Amygdala (tissue), 56 donors: ENCODE measurements around the gene FKBP6.
"Not testable (repeated sequence)": the region's sequence is repeated elsewhere in the genome, so short reads cannot be mapped to it uniquely, and the experiment has no call there.

Experiments
- DNase-seq, 56 donors: peaks; one replicate each; lab custom pipeline; 2025; lab: John Stamatoyannopoulos, UW

Gene FKBP6

GRCh38 chr7:73387908-73388414, 60.0 kb downstream of the FKBP6 start:
- DNase-seq, result no peak

DNA sequence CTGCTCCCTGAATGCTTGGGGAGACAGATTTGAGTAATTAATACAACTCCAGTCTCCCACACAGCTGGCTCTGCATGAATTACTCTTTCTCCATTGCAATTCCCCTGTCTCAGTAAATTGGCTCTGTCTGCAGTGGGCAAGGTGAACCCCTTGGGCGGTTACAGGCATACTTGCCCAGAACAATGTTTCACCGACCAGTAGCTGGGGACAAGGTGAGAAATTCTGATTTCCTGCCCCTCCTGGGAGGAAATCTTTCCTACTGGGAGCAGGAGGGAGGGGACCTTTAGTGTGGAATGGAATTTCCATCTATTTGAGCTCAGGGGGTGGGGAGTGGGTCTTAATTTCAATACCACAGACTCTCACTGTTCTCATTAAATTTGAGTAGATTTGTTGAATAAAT, 63.4 kb downstream of the FKBP6 start:
- DNase-seq, result no peak

- no peak for DNase-seq
Measured at GRCh38 chr7:73394422-73394821, 66.5 kb downstream of the FKBP6 start.

DNA sequence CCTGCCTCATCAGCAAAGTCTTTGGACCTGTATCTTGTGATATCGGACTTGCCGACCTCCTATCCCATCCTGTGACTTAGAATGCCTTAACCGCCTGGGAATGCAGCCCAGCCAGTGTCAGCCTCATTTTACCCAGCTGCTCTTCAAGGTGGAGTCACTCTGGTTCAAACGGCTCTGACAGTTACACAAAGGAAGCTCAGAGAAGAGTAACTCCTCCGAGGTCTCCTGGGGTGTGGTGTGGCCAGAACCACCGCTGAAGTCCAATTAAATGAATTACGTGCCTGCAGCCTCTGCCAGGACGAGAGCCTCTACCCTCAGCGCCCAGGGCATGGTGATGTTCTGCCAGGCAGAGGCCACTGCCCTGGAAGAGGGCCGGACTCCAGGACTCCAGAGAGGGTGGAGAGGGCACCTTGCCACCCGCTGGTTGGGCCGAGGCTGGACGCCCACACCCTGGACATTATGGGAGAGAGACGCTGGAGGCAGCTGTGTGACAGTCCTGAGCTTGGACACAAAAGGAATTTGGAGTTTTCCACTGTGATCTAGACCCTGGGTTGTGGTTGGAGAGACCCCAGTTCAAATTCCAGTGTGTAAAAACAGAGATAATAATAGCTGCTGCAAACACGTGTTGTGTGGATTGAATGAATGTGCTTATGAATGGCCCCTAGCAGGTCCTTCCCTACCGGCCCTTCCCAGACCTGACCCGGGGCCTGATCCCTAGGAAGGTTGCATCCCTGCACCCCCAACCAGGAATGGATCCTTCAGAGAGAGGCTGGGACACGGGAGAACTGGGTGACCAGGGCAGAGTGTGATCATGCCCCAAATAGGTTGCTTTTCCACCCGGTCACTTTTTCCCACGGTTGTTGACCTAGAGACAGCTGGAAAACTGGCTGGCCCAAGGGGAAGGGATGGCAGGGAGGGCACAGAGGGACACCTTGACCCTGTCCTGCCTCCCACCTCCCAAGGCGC, 67.9 kb downstream of the FKBP6 start:
- peak in 18 of 56 donors; percentile 2 to 35 (median 14) for DNase-seq

DNA sequence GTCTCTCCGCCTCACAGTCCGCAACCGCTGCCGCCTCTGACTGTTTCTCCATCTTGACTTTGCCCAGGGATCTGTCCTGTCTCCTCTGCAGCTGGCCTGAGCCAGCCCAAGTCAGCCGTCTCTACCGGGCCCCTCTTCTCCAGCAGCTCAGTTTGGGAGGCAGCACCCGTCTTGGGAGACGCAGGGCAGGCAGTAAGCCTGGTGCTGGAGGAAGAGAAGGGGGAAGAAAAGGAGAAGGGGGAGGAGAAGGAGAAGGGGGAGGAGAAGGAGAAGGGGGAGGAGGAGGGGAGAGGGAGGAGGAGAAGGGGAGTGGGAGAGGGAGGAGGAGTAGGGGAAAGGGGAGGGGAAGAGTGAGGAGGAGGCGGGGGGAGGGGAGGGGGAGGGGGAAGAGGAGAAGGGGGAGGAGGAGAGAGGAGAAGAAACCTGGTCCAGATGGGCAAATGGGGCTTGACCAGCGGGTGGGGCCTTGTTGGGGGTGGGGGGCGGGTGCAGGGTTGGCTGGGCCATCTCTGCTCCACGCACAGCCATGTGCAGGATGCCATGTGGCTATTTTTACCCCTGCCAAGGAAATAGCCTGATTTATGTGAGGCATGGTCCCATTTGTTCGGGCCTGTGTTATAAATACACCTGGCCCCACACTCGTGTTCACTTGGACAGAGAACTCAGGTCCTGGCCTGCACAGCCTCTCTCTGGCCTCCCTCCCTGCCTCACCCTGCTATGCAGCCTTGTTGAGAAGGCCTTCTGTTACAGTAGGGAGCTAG, 69.7 kb downstream of the FKBP6 start:
- peak in 11 of 56 donors; percentile 4 to 45 (median 10) for DNase-seq

GRCh38 chr7:73399185-73400050, 71.5 kb downstream of the FKBP6 start:
- DNase-seq, result peak in 49 of 56 donors; percentile 10 to 81 (median 50)

DNA sequence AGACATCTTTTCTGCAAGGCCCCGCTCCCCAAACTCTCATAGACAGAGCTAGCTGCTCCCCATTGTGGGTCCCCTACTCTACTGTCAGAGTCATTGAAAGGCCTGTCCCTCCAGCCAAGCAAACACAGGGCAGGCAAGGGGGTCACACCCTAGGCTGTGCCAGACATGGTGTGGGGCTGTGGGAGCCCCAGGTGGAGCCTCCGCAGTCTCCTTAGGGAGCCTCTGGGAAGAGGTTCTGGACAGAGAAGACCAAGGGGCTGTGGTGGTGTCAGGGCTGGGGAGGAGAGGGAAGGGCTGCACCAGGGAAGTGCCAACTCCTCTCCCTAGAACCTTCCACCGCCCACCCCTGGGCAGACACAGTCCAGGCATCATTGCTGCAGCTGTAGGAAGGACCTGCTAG, 76.9 kb downstream of the FKBP6 start:
- DNase-seq, result not testable (repeated sequence)
